K562 (cell line): Measurements from ENCODE around the gene COQ7. TPM values are rescaled to one million over a fixed set of nuclear protein-coding genes. Genes with fewer than 3 reads are reported as not detected.

Experiments used
- ATAC-seq: fragments of 200-7000 bp; cut with Tn5 transposase; 3 replicates; pipeline ENCODE4 v1.9.1; 2020; ENCODE audit warnings: moderate library complexity
- BruUV-seq: library from RNA; stranded (reverse); fragments of 400-500 nt; replicated peaks from 2 replicates; lab custom pipeline; 2021; lab: Mats Ljungman, UMichigan
- CTCF ChIA-PET: fragments of 300-600 bp; formaldehyde crosslinking; extraction: SDS; loops from one replicate; lab custom pipeline; 2021; ENCODE audit warnings: low intra/inter-chr PET ratio; lab: Yijun Ruan, JAX
- POLR2A ChIA-PET: fragments of 300-600, 350-650 bp; sonication (Branson Sonifier 250); formaldehyde crosslinking; extraction: SDS; loops from one replicate; lab custom pipeline; 2021; ENCODE audit warnings: antibody characterized with exemption, inconsistent platforms; lab: Yijun Ruan, JAX
- DNase-seq, 4 experiments: peaks; one replicate each; pipeline versions ENCODE4 v3.0.0 to v3.0.0-alpha.2; 2011 to 2018; ENCODE audit warnings: low spot score in 3 of 4, mixed read lengths in 3 of 4; ENCODE audit errors: extremely low read depth in 1 of 4
- FAIRE-seq: peaks from 2 replicates; lab custom pipeline; 2011; peaks lifted over from hg19 to GRCh38; lab: Jason Lieb, UNC
- H2AFZ ChIP-seq: 2 replicates; pipeline ENCODE4 v1.6.0; 2011; ENCODE audit warnings: low read depth, low read length, control low read depth, inconsistent platforms
- H3K27ac ChIP-seq: fragments of 200-600 bp; 3 replicates; pipeline ENCODE4 v1.8.0; 2011; ENCODE audit warnings: low read depth, mild to moderate bottlenecking, control low read depth, inconsistent platforms, low read length, moderate library complexity, mixed read lengths; ENCODE audit errors: extremely low read depth
- H3K27me3 ChIP-seq, 2 experiments: fragments of 300-600 bp in 1 of 2; 2 replicates in 1 of 2; 3 replicates in 1 of 2; pipeline versions ENCODE4 v1.6.0 to v1.8.0; 2011; ENCODE audit warnings: inconsistent platforms in 2 of 2, low read length in 2 of 2, mild to moderate bottlenecking in 1 of 2, mixed read lengths in 1 of 2, moderate library complexity in 1 of 2; ENCODE audit not compliant: control insufficient read depth in 2 of 2, insufficient read depth in 2 of 2
- H3K36me3 ChIP-seq: fragments of 300-600 bp; 3 replicates; pipeline ENCODE4 v1.8.0; 2011; ENCODE audit warnings: mild to moderate bottlenecking, low read length, inconsistent platforms; ENCODE audit not compliant: control insufficient read depth, insufficient read depth
- H3K4me1 ChIP-seq, 2 experiments: fragments of 200-600 bp in 1 of 2; replicated peaks in 1 of 2; 2 replicates in 1 of 2; 3 replicates in 1 of 2; pipeline versions ENCODE4 v1.5.1 to v1.8.0; 2011; ENCODE audit warnings: inconsistent platforms in 2 of 2, low read length in 2 of 2, mild to moderate bottlenecking in 1 of 2, mixed read lengths in 1 of 2, moderate library complexity in 1 of 2; ENCODE audit not compliant: control insufficient read depth in 2 of 2, insufficient read depth in 2 of 2
- H3K4me2 ChIP-seq: 2 replicates; pipeline ENCODE4 v1.6.1; 2011; ENCODE audit warnings: low read length, control low read depth, inconsistent platforms, mixed read lengths; ENCODE audit not compliant: insufficient read depth
- H3K4me3 ChIP-seq: fragments of 200-600 bp; sonication (generic), shearing (Covaris generic); 2 replicates; pipeline ENCODE4 v1.5.1; 2016; ENCODE audit warnings: control low read depth, inconsistent platforms
- H3K79me2 ChIP-seq: fragments of 200-600 bp; 3 replicates; pipeline ENCODE4 v1.8.0; 2011; ENCODE audit warnings: low read length, inconsistent platforms; ENCODE audit not compliant: control insufficient read depth, insufficient read depth
- H3K9ac ChIP-seq, 2 experiments: 2 replicates each; pipeline versions ENCODE4 v1.6.0 to v1.6.1; 2011; ENCODE audit warnings: low read depth in 2 of 2, low read length in 2 of 2, control low read depth in 1 of 2, inconsistent platforms in 1 of 2, mild to moderate bottlenecking in 1 of 2, mixed read lengths in 1 of 2; ENCODE audit not compliant: insufficient read depth in 1 of 2
- H3K9me1 ChIP-seq: one replicate; pipeline ENCODE4 v1.6.0; 2011; ENCODE audit warnings: inconsistent platforms, mild to moderate bottlenecking, low read length, moderate library complexity; ENCODE audit not compliant: control insufficient read depth, insufficient read depth
- H3K9me3 ChIP-seq: replicated peaks from 2 replicates; pipeline ENCODE4 v1.5.1; 2011; ENCODE audit warnings: low read depth, low read length, inconsistent platforms; ENCODE audit not compliant: control insufficient read depth, insufficient read depth
- H4K20me1 ChIP-seq: replicated peaks from 2 replicates; pipeline ENCODE4 v1.6.1; 2011; ENCODE audit warnings: low read length, inconsistent platforms, mixed read lengths; ENCODE audit not compliant: control insufficient read depth, insufficient read depth
- CAMTA2 ChIP-seq: fragments of 250-450 bp; sonication (Bioruptor Pico); conservative IDR thresholded peaks from 2 replicates; pipeline ENCODE4 v1.5.1; 2022
- LEF1 ChIP-seq: fragments of 450-650 bp; IDR thresholded peaks from 2 replicates; pipeline ENCODE4 v1.6.1; 2016; ENCODE audit warnings: mild to moderate bottlenecking
- RBFOX2 ChIP-seq: fragments of 200-400 bp; formaldehyde crosslinking; IDR thresholded peaks from 2 replicates; pipeline ENCODE4 v1.6.1; 2017; ENCODE audit warnings: low read depth, mild to moderate bottlenecking, low read length, moderate library complexity
- WGBS: fragments of 100-300 bp; shearing (Covaris generic); methylation state at CpG from one replicate; pipeline ENCODE4 v1.1.6; 2016; ENCODE audit warnings: low coverage, mixed read lengths; ENCODE audit not compliant: insufficient coverage; ENCODE audit errors: missing lambda C conversion rate; 5-methylcytosine and 5-hydroxymethylcytosine counted together
- in situ Hi-C: fragments of 300-500 bp; cut with MboI; formaldehyde crosslinking; loops from 4 replicates; pipeline ENCODE4 v1.15.0; 2018; ENCODE audit warnings: inconsistent platforms, mixed read lengths
- intact Hi-C: fragments of 100-400 bp; cut with micrococcal nuclease; formaldehyde crosslinking; loops from 2 replicates; pipeline ENCODE4 v1.14.2; 2022
- polyA plus RNA-seq, 8 experiments: library from polyadenylated mRNA; depleted of rRNA in 4 of 8; stranded (reverse) in 5 of 8; unstranded in 3 of 8; fragments of >200 nt; fragmentation: Nextera tagmentation in 2 of 8; fragmentation: Illumina TruSeq in 1 of 8; extraction: Ambion mirVana in 2 of 8; extraction: Trizol in 1 of 8; gene quantifications; 2 replicates each; pipeline versions ENCODE4 v1.2.1 to v1.2.3, GENCODE V29; 2011 to 2014; ENCODE audit warnings: inconsistent platforms in 1 of 8, missing spikeins in 1 of 8
- total RNA-seq, 7 experiments: library from RNA; depleted of rRNA in 6 of 7; stranded (reverse); fragments of >200 nt in 6 of 7; fragmentation: Illumina TruSeq in 2 of 7; extraction: Trizol in 2 of 7; gene quantifications; 2 replicates each; pipeline versions ENCODE4 v1.2.1 to v1.2.3, GENCODE V29; 2011 to 2021; ENCODE audit warnings: low replicate concordance in 1 of 7
- TF ChIP-seq, protein P1 (sequence below), 3 experiments: IDR thresholded peaks in 2 of 3; conservative IDR thresholded peaks in 1 of 3; 2 replicates each; pipeline ENCODE4 v1.5.1; 2011 to 2012; ENCODE audit warnings: low read length in 3 of 3, mild to moderate bottlenecking in 3 of 3, control low read depth in 2 of 3, improper control_type of control experiment in 1 of 3, inconsistent platforms in 1 of 3, low read depth in 1 of 3, mixed read lengths in 1 of 3, moderate library complexity in 1 of 3; ENCODE audit not compliant: insufficient read depth in 2 of 3
- TF ChIP-seq, protein P2 (sequence below): sonication (generic); formaldehyde crosslinking; IDR thresholded peaks from 2 replicates; pipeline ENCODE4 v1.8.1; 2023; ENCODE audit warnings: mild to moderate bottlenecking, missing genetic modification reagents

The COQ7 gene
- total and polyA plus RNA-seq, 9 of the 15 experiments (the other 6 are each of a cell fraction or from before 2014, with no cell fraction given) = 2.3 to 26.1 (median 15.2) TPM

DNA sequence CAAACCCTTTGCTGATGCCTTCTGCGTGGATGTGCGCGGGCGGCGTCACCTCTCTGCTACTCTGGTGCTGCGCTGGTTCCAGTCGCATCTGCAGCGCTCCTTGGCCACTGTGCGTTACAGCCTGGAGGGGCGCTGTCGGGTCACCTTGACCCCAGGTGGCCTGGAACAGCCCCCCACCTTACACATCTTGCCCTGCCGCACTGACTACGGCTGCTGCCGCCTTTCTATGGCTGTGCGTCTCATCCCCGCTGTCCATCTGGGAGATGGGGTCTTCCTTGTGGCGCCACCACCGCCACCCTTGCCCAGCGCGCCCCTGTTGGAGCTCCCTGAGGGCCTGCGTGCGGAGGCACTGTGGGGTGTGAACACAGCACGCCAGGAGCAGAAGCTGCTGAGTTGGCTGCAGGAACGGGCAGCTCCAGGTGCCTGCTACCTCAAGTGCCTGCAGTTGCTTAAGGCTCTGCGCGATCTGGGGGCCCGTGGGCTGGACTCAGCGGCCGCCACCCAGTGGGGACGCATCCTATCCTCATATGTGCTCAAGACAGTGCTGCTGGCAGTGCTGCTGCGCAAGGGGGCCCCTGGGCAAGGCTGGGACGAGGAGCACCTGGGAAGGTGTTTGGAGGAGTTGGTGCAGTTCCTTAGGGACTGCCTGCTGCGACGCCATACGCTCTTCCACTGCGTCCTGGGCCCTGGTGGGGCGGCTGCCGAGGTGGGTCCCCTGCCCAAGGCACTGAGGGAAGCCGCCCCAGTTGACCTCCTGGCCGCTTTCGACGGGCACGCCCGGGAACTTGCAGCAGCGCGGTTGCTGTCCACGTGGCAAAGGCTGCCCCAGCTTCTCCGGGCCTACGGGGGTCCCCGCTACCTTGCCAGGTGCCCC lies 48.0 kb downstream of the COQ7 start:
- no peak overlapping the region for H2AFZ ChIP-seq
- H3K4me3 ChIP-seq = no peak overlapping the region
- H3K4me2 ChIP-seq = no peak overlapping the region
- H3K27me3 ChIP-seq = no peaks in the 10 kb centered on the region
- no peak overlapping the region for H3K27ac ChIP-seq
- H3K9me3 ChIP-seq = no peaks in the 10 kb centered on the region
- H4K20me1 ChIP-seq = no peaks in the 10 kb centered on the region
- DNase-seq (no peak), ATAC-seq (no peak), FAIRE-seq (no peak)
- peaks cover 26 to 37% of the 10 kb centered on the region in 2 experiments for H3K4me1 ChIP-seq
- BruUV-seq = no TSS peak
- intact Hi-C loops = loop anchor here (5.0 kb wide), 1 partner anchor 352 kb away; no protein-coding TSS in a partner anchor
- ChIA-PET CTCF (no interaction called here), POLR2A (interaction anchor here (0.6 to 1.1 kb wide), 4 partner anchors 15 to 315 kb away, joined by 3 read pairs; partner anchors contain the start of gene ARL6IP1)
- WGBS = 87% methylated on average over 36 of the region's 50 CpGs
- in situ Hi-C loops = no loop called here
- no peaks in the 10 kb centered on the region for H3K36me3 ChIP-seq
- TF ChIP-seq RBFOX2 = 0 out of 2 replicates have a peak, but pooled peaks have one; percentile 30
- TF ChIP-seq, protein P1, sequence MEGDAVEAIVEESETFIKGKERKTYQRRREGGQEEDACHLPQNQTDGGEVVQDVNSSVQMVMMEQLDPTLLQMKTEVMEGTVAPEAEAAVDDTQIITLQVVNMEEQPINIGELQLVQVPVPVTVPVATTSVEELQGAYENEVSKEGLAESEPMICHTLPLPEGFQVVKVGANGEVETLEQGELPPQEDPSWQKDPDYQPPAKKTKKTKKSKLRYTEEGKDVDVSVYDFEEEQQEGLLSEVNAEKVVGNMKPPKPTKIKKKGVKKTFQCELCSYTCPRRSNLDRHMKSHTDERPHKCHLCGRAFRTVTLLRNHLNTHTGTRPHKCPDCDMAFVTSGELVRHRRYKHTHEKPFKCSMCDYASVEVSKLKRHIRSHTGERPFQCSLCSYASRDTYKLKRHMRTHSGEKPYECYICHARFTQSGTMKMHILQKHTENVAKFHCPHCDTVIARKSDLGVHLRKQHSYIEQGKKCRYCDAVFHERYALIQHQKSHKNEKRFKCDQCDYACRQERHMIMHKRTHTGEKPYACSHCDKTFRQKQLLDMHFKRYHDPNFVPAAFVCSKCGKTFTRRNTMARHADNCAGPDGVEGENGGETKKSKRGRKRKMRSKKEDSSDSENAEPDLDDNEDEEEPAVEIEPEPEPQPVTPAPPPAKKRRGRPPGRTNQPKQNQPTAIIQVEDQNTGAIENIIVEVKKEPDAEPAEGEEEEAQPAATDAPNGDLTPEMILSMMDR (IDR thresholded peaks at IDR 0.05 in 2 of 3, conservative IDR thresholded peaks at IDR 0.05 in 1 of 3; ENCODE audit: insufficient read depth in 2 of 3, low read depth in 1 of 3, low read length in 3 of 3) = 0 out of 6 replicates have a peak, but pooled peaks of 1 of the 3 experiments have one; percentile 4
- TF ChIP-seq CAMTA2 (CRISPR knock-in tag) = no peak
- TF ChIP-seq, protein P2, sequence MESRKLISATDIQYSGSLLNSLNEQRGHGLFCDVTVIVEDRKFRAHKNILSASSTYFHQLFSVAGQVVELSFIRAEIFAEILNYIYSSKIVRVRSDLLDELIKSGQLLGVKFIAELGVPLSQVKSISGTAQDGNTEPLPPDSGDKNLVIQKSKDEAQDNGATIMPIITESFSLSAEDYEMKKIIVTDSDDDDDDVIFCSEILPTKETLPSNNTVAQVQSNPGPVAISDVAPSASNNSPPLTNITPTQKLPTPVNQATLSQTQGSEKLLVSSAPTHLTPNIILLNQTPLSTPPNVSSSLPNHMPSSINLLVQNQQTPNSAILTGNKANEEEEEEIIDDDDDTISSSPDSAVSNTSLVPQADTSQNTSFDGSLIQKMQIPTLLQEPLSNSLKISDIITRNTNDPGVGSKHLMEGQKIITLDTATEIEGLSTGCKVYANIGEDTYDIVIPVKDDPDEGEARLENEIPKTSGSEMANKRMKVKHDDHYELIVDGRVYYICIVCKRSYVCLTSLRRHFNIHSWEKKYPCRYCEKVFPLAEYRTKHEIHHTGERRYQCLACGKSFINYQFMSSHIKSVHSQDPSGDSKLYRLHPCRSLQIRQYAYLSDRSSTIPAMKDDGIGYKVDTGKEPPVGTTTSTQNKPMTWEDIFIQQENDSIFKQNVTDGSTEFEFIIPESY (CRISPR knock-in tag) = peak; percentile 46; the same call in 1 of the 2 replicates
- TF ChIP-seq LEF1 = no peak
- no peaks in the 10 kb centered on the region for H3K9me1 ChIP-seq
- no peak overlapping the region for H3K9ac ChIP-seq
- no peaks in the 10 kb centered on the region for H3K79me2 ChIP-seq
